Thyroid gland (tissue), 4 donors: Measurements from ENCODE around the gene TSPAN7. TPM values are rescaled to one million over a fixed set of nuclear protein-coding genes. Genes with fewer than 3 reads are reported as not detected.

Experiments used
- DNase-seq, 2 donors: peaks; one replicate each; pipeline ENCODE4 v3.0.0-alpha.2; 2019
- H3K27ac ChIP-seq, 3 donors: fragments of 200-600 bp; sonication (generic); 1 replicate in 2 of 3; 2 replicates in 1 of 3; pipeline ENCODE4 v1.5.1; 2016 to 2019; ENCODE audit warnings: mild to moderate bottlenecking in 1 of 3, moderate library complexity in 1 of 3
- H3K27me3 ChIP-seq: fragments of 200-600 bp; sonication (generic); one replicate; pipeline ENCODE4 v1.5.1; 2019
- H3K36me3 ChIP-seq, 2 donors: fragments of 200-600 bp; sonication (generic); one replicate each; pipeline ENCODE4 v1.5.1; 2016 to 2019
- H3K4me1 ChIP-seq, 2 donors: fragments of 200-600 bp; sonication (generic); one replicate each; pipeline ENCODE4 v1.5.1; 2017 to 2019
- H3K4me3 ChIP-seq, 3 donors: fragments of 200-600 bp; sonication (generic); replicated peaks in 1 of 3; 1 replicate in 2 of 3; 2 replicates in 1 of 3; pipeline ENCODE4 v1.5.1; 2016; ENCODE audit warnings: mild to moderate bottlenecking in 1 of 3
- H3K9me3 ChIP-seq: fragments of 200-600 bp; sonication (generic); one replicate; pipeline ENCODE4 v1.5.1; 2017
- CTCF ChIP-seq, 6 experiments: fragments of 200-600 bp in 3 of 6; fragments of 450-650 bp in 3 of 6; sonication (generic) in 3 of 6; IDR thresholded peaks; one replicate each; pipeline ENCODE4 v1.5.1; 2016 to 2019; ENCODE audit warnings: antibody characterized with exemption in 6 of 6, mild to moderate bottlenecking in 2 of 6, inconsistent platforms in 1 of 6, moderate library complexity in 1 of 6
- POLR2A ChIP-seq, 2 donors: fragments of 450-650 bp; IDR thresholded peaks; one replicate each; pipeline ENCODE4 v1.6.1; 2017; ENCODE audit warnings: antibody characterized with exemption in 2 of 2, mild to moderate bottlenecking in 2 of 2, moderate library complexity in 1 of 2
- whole genome bisulfite sequencing, 2 donors: methylation state at CpG; one replicate each; pipeline ENCODE4 v1.1.5; 2017; 5-methylcytosine and 5-hydroxymethylcytosine counted together
- intact Hi-C: fragments of 100-400 bp; cut with DNase I; formaldehyde crosslinking; loops from one replicate; pipeline ENCODE4 v1.15.1; 2023
- total RNA-seq, 4 donors: library from RNA; depleted of rRNA; stranded (reverse); fragments of >200 nt; gene quantifications; one replicate each; pipeline ENCODE4 v1.2.3, GENCODE V29; 2016

Gene TSPAN7
- total RNA-seq, 4 donors from 2014 or later = 38.1 to 66.2 (median 55.2) TPM

DNA sequence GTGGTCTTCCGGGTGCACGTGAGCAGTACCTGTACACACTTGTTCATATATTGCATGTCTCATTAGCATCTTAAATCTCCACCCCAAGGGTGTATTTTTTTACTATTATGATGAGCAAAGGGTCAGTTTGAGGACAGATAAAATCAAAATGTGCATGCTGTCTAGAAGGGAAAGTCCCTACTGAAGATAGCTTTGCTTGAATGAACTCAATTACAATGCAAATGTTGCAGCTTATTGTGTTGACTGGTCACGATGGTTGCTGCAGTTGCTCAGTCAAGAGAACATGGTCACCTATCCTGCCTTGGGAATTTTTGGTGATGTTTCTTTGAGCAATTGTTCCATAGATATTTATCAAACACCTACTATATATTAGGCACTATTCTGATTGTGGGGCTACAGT, 136.1 kb downstream of the TSPAN7 start:
- TF ChIP-seq CTCF (IDR thresholded peaks at IDR 0.05) (no peak), POLR2A (IDR thresholded peaks at IDR 0.05) (no peak)
- no peaks in the 10 kb centered on the region for H3K4me1 ChIP-seq
- no peak for DNase-seq
- no peaks in the 10 kb centered on the region for H3K27me3 ChIP-seq
- 88 to 89% methylated on average over 3 of the region's 3 CpGs for WGBS, 2 donors
- no peak overlapping the region for H3K4me3 ChIP-seq
- intact Hi-C loops = no loop called here
- no peak overlapping the region for H3K27ac ChIP-seq
- H3K9me3 ChIP-seq = no peaks in the 10 kb centered on the region
- no peaks in the 10 kb centered on the region for H3K36me3 ChIP-seq

GRCh38 chrX:38699121-38699520, 137.8 kb downstream of the TSPAN7 start:
- no peaks in the 10 kb centered on the region for H3K36me3 ChIP-seq
- no peak for DNase-seq
- intact Hi-C loops = no loop called here
- WGBS, 2 donors = 71 to 92% methylated on average over 2 to 3 of the region's 3 CpGs
- TF ChIP-seq POLR2A (IDR thresholded peaks at IDR 0.05) (no peak), CTCF (IDR thresholded peaks at IDR 0.05) (no peak)
- no peak overlapping the region for H3K4me3 ChIP-seq
- no peak overlapping the region for H3K27ac ChIP-seq
- no peaks in the 10 kb centered on the region for H3K27me3 ChIP-seq
- no peaks in the 10 kb centered on the region for H3K9me3 ChIP-seq
- no peaks in the 10 kb centered on the region for H3K4me1 ChIP-seq

DNA sequence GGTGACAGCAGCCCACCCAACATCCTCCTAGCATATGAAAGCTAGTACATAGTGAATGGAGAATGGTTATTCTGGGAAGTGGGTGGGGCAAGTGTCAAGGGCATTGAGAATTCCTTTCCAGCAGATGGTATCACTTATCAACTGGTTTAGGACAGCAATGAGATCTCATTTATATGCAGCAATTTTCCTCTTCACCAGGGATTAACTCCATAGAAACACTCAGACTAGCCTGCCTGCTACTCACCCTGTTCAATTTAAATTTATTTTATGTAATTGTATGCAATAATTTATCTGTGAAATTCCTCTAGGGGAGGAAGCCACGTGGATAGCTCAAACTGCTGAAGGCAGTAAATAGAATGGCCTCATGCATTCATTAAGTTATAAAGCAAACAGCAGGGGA, 138.4 kb downstream of the TSPAN7 start:
- WGBS, 2 donors = 63 to 80% methylated on average over 1 of the region's 1 CpG
- H3K36me3 ChIP-seq = no peaks in the 10 kb centered on the region
- TF ChIP-seq CTCF (IDR thresholded peaks at IDR 0.05) (no peak), POLR2A (IDR thresholded peaks at IDR 0.05) (no peak)
- H3K27me3 ChIP-seq = no peaks in the 10 kb centered on the region
- H3K27ac ChIP-seq = no peak overlapping the region
- no peaks in the 10 kb centered on the region for H3K4me1 ChIP-seq
- intact Hi-C loops = no loop called here
- no peak for DNase-seq
- no peaks in the 10 kb centered on the region for H3K9me3 ChIP-seq
- H3K4me3 ChIP-seq = no peak overlapping the region

DNA sequence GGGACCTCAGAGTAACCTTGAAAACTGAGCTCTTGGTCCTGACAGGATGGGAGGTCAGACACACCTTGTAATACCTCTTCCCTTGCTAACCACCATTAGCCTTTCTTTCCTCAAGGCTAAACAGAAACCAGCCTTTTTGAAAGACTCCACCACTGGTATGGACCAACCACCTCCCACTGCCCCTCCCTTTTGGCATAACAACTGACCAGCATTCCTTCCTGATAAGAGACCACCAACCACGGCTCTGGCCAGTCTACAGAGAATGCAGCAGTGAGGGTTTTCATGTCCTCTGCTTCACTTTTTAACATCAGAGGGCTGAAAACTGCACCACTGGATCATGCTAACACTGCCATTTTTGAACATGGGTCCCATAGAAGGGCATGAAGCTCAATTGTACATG, 139.7 kb downstream of the TSPAN7 start:
- Histone ChIP-seq H3K4me1 (no peaks in the 10 kb centered on the region), H3K27me3 (no peaks in the 10 kb centered on the region), H3K27ac (no peak overlapping the region), H3K4me3 (no peak overlapping the region), H3K9me3 (no peaks in the 10 kb centered on the region), H3K36me3 (no peaks in the 10 kb centered on the region)
- 67% methylated on average over 1 of the region's 1 CpG; no CpG with 5 or more reads in 1 of the 2 donors for WGBS, 2 donors
- TF ChIP-seq CTCF (IDR thresholded peaks at IDR 0.05) = no peak
- no peak for TF ChIP-seq POLR2A (IDR thresholded peaks at IDR 0.05)
- intact Hi-C loops = no loop called here
- DNase-seq = no peak

DNA sequence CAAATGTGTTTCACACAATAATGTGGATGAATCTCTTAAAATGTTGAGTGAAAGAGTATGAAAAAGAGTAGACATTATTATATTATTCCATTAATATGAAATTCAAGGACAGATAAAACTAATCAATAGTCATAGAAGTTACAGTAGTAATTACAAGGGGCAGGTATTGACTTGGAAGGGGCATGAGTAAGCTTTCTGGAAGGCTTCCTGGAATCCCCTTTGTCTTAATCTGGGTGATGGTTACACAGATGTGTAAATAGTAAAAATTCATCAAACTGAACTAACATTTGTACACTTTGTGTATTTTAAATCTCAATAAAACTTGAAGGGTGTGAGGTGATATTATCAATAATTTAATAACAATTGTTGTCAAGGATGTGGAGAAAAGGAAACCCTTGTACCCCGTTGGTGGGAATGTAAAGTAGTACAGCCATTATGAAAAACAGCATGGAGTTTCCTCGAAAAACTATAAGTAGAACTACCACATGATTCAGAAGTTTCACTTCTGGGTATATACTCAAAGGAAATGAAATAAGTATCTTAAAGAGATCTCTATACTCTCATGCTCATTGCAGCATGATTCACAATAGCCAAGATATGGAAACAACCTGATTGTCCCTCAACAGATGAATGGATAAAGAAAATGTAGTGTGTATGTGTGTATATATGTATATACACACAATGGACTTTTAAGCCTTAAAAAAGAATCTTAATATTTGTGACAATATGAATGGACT, 143.0 kb downstream of the TSPAN7 start:
- Histone ChIP-seq H3K36me3 (no peaks in the 10 kb centered on the region), H3K27me3 (no peaks in the 10 kb centered on the region), H3K9me3 (no peaks in the 10 kb centered on the region), H3K27ac (no peak overlapping the region), H3K4me3 (no peak overlapping the region), H3K4me1 (no peaks in the 10 kb centered on the region)
- WGBS, 2 donors = 66 to 86% methylated on average over 2 of the region's 2 CpGs
- no peak for DNase-seq
- TF ChIP-seq CTCF (IDR thresholded peaks at IDR 0.05) (no peak), POLR2A (IDR thresholded peaks at IDR 0.05) (no peak)
- intact Hi-C loops = no loop called here
